DMS114 treated with DMSO at 0.1 percent for 48 hours (cell line): ENCODE data around the gene NELL1.
"Not testable (repeated sequence)": the region's sequence is repeated elsewhere in the genome, so short reads cannot be mapped to it uniquely, and the experiment has no call there.

Source experiments
- DNase-seq: peaks from one replicate; lab custom pipeline; 2025; ENCODE audit not compliant: unreplicated experiment; lab: John Stamatoyannopoulos, UW

NELL1 gene

GRCh38 chr11:20762116-20762844 is 92.9 kb downstream of the NELL1 start:
- DNase-seq, result no peak

- DNase-seq, result no peak
Measured at GRCh38 chr11:20762980-20763379, 93.6 kb downstream of the NELL1 start.

DNA sequence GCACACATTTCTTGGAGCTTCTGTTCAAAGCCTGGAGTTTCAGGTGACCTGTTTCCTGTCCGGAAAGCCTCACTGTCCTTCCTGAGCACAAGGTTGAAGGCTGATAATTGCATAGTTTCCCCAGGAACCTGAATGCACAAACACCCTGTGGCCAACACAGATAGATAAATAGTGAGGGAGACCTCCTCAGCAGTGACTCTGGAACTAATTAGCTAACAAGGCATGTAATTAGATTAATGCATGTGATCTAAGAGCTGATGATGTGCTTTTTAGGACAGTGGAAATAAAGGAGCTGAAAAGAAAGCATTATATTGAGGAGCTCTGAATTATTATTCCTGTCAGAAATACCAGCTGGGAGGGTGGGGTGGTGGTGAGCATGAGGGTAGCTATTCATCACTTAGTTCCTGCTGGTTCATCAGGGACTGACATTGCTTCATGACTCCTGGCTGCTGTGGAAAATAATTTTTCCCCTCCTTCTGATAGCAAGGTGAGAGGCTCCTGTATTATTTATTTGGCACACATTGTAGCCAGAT is 101.1 kb downstream of the NELL1 start:
- no peak for DNase-seq

DNA sequence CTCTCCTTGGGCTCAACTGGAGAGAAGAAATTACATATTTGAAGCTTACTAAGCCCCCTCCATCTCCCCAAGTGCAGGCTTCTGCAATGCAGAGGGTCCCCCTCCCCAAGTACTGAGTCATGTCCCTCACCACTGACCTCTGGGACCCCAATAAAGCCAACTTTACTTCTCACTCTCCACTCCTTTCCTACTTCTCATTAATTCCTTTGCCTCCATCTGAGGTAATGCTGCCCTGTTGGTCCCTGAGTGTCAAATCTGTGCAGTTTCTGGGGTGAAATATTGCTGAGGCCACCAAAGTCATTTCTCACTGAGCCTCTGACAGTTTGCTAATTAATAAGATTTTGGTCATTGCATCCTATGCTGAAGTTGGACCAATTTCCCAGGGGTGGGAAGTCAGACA is 101.6 kb downstream of the NELL1 start:
- DNase-seq, result no peak

GRCh38 chr11:20771681-20772080 is 102.3 kb downstream of the NELL1 start:
- DNase-seq, result no peak

DNA sequence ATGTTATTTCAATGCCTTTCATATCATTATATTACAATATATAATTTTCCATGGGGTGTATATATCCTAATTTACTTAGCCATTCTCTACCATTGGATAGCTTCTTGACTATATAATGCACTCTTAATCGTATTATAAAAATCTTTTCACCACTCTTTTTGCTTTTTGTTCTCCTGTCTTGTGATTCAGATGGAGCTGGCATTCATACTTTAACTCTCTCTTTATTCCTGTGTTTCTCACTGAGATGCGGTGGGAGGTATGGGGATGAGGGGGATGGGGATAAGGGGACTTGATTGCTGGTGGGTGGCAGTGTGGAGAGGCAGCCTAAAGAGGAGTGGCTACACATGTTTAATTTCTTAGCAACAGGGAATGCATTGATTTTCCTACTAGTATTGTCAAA is 105.9 kb downstream of the NELL1 start:
- DNase-seq, result no peak

DNA sequence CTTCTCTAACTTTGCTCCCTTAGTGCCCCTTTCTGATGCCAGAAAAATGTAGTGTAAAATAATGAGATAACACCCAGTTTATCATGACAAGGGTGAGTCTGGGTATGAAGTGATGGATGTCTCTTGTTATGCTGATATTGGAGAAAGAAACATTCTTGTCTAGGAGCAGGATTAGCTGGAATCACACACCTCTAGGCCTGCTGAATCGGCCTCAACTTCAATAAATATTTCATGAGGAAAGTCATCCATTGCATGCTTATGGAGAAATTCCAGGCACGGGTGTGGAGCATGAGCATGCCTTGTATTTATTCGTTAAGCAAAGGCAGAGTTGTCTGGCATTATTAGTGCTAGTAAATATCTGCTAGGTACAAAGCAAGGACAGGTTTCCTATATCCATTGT is 113.4 kb downstream of the NELL1 start:
- no peak for DNase-seq

DNA sequence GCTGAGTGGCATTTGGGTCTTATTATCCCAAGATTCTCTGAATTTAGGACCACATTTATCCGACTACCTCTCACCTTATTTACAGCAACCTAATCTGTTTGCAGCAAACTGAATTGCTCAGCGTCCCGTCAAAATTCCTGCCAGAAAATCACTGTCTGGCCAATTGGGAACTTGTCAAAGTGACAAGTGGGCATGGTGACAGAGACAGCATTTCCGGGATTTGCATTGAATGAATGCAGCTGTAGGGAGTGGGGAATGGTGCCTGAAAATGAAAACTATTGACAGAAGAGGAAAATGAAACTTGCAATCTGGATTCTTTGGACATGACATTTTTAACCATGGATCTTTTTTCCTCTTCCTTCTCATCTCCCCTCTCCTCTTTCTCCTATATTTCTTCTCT is 113.8 kb downstream of the NELL1 start:
- no peak for DNase-seq

- DNase-seq, result no peak
Measured at GRCh38 chr11:20790622-20791021, 121.2 kb downstream of the NELL1 start.

- no peak for DNase-seq
Measured at GRCh38 chr11:20795005-20795404, 125.6 kb downstream of the NELL1 start.

GRCh38 chr11:20808328-20808727 is 138.9 kb downstream of the NELL1 start:
- no peak for DNase-seq

- DNase-seq, result no peak
Measured at GRCh38 chr11:20821046-20821445, 151.7 kb downstream of the NELL1 start.

GRCh38 chr11:20821470-20821869 is 152.1 kb downstream of the NELL1 start:
- DNase-seq, result no peak

GRCh38 chr11:20824773-20825172 is 155.4 kb downstream of the NELL1 start:
- no peak for DNase-seq

GRCh38 chr11:20835561-20835960 is 166.2 kb downstream of the NELL1 start:
- no peak for DNase-seq

GRCh38 chr11:20839231-20839630 is 169.8 kb downstream of the NELL1 start:
- no peak for DNase-seq

DNA sequence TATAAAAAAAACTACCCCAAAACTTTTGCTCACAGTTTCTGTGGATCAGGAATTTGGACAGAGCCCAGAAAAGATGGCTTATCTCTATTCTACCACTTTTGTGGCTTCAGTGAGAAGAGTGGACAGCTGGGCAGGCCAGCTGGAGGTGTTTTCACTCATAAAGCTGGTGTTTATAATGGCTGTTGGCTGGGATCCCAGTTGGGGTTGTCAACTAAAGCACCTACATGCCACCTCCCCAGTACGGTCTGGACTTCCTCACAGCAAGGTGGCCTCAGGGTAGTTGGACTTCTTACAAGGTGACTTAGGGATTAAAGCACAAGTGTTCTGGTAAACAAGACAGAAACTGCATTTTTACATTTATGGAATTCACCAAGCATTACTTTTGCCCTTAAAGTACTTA is 171.0 kb downstream of the NELL1 start:
- DNase-seq, result no peak

GRCh38 chr11:20844216-20844615 is 174.8 kb downstream of the NELL1 start:
- DNase-seq, result no peak

DNA sequence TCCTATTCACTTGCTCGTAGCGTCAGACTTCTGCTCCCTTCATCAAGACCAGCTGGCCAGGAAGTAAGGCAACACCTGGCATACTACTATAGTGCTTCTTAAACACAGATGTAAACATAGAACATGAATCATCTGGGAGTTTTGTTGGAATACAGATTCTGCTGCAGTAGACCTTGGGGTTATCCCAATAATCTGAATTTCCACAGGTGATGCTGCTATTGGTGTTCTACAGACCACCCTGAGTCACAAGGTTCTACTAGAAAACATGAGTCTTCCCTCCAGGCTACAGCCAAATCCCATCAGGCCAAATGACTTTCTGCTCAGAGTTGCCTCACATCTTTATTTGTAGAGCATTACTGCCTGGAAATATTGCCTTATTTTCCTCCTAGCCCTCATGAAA is 175.2 kb downstream of the NELL1 start:
- no peak for DNase-seq

DNA sequence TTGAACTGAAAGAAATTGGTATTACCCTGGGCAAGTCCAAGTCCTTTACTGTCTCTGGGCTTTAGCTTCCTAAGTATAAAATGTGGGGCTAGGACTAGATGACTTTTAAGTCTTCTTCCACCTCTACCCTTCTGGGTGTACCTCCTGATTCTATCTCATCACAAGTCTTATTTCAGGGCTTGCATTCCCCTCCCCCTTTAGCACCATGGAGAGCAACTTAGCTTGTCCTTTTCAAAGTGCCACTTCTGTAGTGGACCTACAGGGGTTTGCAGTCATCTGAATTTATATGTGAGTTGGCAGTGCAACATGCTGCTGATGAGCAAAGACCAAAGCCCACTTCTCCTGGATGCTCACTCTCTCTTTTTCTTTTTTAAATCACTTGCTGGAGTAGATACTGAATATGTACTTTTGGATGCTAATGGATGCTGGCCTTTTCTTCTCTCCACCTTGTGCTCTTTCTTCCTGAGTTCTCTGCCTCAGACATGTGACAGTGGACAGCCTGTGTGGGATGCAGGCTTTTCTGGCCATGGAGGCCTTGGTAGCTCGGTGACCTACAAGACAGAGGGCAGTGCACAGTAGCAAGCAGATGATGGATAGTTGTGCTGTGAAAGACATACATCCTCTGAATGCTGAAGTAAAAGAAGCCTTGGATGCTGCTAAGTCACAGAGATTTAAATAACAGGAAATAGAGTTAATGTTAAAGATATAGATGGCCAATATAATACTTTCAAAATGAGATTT is 185.0 kb downstream of the NELL1 start:
- no peak for DNase-seq

GRCh38 chr11:20861322-20861721 is 191.9 kb downstream of the NELL1 start:
- no peak for DNase-seq

- not testable (repeated sequence) for DNase-seq
Measured at GRCh38 chr11:20862263-20862662, 192.9 kb downstream of the NELL1 start.
